ENCODE measurements around the gene MSI2. TPM values are rescaled to one million over a fixed set of nuclear protein-coding genes. Genes with fewer than 3 reads are reported as not detected.

The MSI2 gene
- total and polyA plus RNA-seq, 2 experiments from 2014 or later, result 18.9 to 41.8 TPM

DNA sequence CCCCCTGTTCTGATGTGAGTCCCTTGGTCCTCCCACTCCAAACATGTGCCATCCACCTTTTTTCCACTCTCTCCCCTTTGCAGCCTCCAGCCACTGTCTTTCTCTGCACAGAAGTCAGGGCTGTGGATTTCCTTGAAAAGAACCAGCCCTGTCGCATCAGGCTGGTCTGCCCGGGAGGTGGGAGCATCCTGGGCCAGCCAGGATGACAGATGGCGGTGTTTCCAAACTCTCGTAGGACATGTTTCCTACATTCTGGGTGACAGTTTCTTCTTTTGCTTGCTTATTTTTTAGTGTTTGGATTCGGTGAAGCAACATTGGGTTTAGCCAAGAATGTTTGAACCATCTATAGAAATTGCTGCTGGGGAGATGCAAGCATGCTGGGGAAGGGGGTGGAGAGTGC lies 388.0 kb downstream of the MSI2 start:
- ATAC-seq, result no peak
- Histone ChIP-seq H3K79me2 (replicated peaks; ENCODE audit: insufficient read depth) (no peaks in the 10 kb centered on the region), H4K20me1 (replicated peaks; ENCODE audit: insufficient read depth) (no peaks in the 10 kb centered on the region), H3K4me1 (ENCODE audit: insufficient read depth) (peaks cover 4% of the 10 kb centered on the region), H3K36me3 (ENCODE audit: insufficient read depth) (no peaks in the 10 kb centered on the region), H3F3A (replicated peaks; ENCODE audit: low read depth) (no peaks in the 10 kb centered on the region), H2AFZ (no peak overlapping the region), H3K4me3 (no peak overlapping the region), H3K27ac (ENCODE audit: low read depth) (no peak overlapping the region), H3K4me2 (no peak overlapping the region), H3K27me3 (ENCODE audit: insufficient read depth) (no peaks in the 10 kb centered on the region), H3K9me2 (ENCODE audit: insufficient read depth) (no peaks in the 10 kb centered on the region)
- H3K27me3 Mint-ChIP-seq (ENCODE audit: insufficient read depth, low read depth, poor library complexity), result peaks cover 1% of the 10 kb centered on the region
- TF ChIP-seq, protein P1, sequence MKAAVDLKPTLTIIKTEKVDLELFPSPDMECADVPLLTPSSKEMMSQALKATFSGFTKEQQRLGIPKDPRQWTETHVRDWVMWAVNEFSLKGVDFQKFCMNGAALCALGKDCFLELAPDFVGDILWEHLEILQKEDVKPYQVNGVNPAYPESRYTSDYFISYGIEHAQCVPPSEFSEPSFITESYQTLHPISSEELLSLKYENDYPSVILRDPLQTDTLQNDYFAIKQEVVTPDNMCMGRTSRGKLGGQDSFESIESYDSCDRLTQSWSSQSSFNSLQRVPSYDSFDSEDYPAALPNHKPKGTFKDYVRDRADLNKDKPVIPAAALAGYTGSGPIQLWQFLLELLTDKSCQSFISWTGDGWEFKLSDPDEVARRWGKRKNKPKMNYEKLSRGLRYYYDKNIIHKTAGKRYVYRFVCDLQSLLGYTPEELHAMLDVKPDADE (IDR thresholded peaks at IDR 0.05), result no peak
- no peak for TF ChIP-seq EZH2phosphoT487 (IDR thresholded peaks at IDR 0.05; ENCODE audit: unreplicated experiment)
- TF ChIP-seq, protein P2, sequence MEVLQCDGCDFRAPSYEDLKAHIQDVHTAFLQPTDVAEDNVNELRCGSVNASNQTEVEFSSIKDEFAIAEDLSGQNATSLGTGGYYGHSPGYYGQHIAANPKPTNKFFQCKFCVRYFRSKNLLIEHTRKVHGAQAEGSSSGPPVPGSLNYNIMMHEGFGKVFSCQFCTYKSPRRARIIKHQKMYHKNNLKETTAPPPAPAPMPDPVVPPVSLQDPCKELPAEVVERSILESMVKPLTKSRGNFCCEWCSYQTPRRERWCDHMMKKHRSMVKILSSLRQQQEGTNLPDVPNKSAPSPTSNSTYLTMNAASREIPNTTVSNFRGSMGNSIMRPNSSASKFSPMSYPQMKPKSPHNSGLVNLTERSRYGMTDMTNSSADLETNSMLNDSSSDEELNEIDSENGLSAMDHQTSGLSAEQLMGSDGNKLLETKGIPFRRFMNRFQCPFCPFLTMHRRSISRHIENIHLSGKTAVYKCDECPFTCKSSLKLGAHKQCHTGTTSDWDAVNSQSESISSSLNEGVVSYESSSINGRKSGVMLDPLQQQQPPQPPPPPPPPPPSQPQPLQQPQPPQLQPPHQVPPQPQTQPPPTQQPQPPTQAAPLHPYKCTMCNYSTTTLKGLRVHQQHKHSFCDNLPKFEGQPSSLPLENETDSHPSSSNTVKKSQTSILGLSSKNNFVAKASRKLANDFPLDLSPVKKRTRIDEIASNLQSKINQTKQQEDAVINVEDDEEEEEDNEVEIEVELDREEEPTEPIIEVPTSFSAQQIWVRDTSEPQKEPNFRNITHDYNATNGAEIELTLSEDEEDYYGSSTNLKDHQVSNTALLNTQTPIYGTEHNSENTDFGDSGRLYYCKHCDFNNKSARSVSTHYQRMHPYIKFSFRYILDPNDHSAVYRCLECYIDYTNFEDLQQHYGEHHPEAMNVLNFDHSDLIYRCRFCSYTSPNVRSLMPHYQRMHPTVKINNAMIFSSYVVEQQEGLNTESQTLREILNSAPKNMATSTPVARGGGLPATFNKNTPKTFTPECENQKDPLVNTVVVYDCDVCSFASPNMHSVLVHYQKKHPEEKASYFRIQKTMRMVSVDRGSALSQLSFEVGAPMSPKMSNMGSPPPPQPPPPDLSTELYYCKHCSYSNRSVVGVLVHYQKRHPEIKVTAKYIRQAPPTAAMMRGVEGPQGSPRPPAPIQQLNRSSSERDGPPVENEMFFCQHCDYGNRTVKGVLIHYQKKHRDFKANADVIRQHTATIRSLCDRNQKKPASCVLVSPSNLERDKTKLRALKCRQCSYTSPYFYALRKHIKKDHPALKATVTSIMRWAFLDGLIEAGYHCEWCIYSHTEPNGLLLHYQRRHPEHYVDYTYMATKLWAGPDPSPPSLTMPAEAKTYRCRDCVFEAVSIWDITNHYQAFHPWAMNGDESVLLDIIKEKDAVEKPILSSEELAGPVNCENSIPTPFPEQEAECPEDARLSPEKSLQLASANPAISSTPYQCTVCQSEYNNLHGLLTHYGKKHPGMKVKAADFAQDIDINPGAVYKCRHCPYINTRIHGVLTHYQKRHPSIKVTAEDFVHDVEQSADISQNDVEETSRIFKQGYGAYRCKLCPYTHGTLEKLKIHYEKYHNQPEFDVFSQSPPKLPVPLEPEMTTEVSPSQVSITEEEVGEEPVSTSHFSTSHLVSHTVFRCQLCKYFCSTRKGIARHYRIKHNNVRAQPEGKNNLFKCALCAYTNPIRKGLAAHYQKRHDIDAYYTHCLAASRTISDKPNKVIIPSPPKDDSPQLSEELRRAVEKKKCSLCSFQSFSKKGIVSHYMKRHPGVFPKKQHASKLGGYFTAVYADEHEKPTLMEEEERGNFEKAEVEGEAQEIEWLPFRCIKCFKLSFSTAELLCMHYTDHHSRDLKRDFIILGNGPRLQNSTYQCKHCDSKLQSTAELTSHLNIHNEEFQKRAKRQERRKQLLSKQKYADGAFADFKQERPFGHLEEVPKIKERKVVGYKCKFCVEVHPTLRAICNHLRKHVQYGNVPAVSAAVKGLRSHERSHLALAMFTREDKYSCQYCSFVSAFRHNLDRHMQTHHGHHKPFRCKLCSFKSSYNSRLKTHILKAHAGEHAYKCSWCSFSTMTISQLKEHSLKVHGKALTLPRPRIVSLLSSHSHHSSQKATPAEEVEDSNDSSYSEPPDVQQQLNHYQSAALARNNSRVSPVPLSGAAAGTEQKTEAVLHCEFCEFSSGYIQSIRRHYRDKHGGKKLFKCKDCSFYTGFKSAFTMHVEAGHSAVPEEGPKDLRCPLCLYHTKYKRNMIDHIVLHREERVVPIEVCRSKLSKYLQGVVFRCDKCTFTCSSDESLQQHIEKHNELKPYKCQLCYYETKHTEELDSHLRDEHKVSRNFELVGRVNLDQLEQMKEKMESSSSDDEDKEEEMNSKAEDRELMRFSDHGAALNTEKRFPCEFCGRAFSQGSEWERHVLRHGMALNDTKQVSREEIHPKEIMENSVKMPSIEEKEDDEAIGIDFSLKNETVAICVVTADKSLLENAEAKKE (CRISPR knock-in tag; IDR thresholded peaks at IDR 0.05), result no peak
- TF ChIP-seq CREB1 (CRISPR knock-in tag; IDR thresholded peaks at IDR 0.05; ENCODE audit: low read depth), result no peak
- TF ChIP-seq ZNF114 (CRISPR knock-in tag; IDR thresholded peaks at IDR 0.05), result no peak
- no peak for TF ChIP-seq EZH2 (IDR thresholded peaks at IDR 0.05; ENCODE audit: low read depth, unreplicated experiment)
- no peak for TF ChIP-seq STAT1 (IDR thresholded peaks at IDR 0.05; ENCODE audit: unreplicated experiment)
- TF ChIP-seq, protein P3, sequence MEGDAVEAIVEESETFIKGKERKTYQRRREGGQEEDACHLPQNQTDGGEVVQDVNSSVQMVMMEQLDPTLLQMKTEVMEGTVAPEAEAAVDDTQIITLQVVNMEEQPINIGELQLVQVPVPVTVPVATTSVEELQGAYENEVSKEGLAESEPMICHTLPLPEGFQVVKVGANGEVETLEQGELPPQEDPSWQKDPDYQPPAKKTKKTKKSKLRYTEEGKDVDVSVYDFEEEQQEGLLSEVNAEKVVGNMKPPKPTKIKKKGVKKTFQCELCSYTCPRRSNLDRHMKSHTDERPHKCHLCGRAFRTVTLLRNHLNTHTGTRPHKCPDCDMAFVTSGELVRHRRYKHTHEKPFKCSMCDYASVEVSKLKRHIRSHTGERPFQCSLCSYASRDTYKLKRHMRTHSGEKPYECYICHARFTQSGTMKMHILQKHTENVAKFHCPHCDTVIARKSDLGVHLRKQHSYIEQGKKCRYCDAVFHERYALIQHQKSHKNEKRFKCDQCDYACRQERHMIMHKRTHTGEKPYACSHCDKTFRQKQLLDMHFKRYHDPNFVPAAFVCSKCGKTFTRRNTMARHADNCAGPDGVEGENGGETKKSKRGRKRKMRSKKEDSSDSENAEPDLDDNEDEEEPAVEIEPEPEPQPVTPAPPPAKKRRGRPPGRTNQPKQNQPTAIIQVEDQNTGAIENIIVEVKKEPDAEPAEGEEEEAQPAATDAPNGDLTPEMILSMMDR (conservative IDR thresholded peaks at IDR 0.05; ENCODE audit: low read depth in 2 of 2), result no peak
- no peak for TF ChIP-seq ZNF331 (CRISPR knock-in tag; IDR thresholded peaks at IDR 0.05; ENCODE audit: low read depth)
- TF ChIP-seq POLR2AphosphoS5 (IDR thresholded peaks at IDR 0.05; ENCODE audit: low read depth), result no peak
- no peak for TF ChIP-seq JUNB (IDR thresholded peaks at IDR 0.05; ENCODE audit: unreplicated experiment)
- no peak for DNase-seq (ENCODE audit: low spot score)
- H3K27ac Mint-ChIP-seq, result no peak overlapping the region
- H3K4me3 Mint-ChIP-seq, result no peak overlapping the region
- peaks cover 5% of the 10 kb centered on the region for H3K4me1 Mint-ChIP-seq
- no peaks in the 10 kb centered on the region; the same call in 2 of the 3 replicates for H3K9me3 Mint-ChIP-seq
- H3K36me3 Mint-ChIP-seq (ENCODE audit: low read depth), result no peaks in the 10 kb centered on the region; the same call in 2 of the 3 replicates

Data from GM23338 (cell line).